CD4-positive, alpha-beta memory T cell (primary cell): ENCODE results near the gene ZNF317. TPM values are rescaled to one million over a fixed set of nuclear protein-coding genes. Genes with fewer than 3 reads are reported as not detected.

Experiments
- CTCF ChIA-PET: fragments of 350-600 bp; sonication (Branson Sonifier 250); formaldehyde crosslinking; loops from one replicate; lab custom pipeline; 2021; ENCODE audit warnings: inconsistent platforms; ENCODE audit not compliant: partially characterized antibody; lab: Charles Lee
- POLR2A ChIA-PET: fragments of 350-600 bp; sonication (Branson Sonifier 250); formaldehyde crosslinking; loops from one replicate; lab custom pipeline; 2021; ENCODE audit not compliant: partially characterized antibody; lab: Charles Lee
- DNase-seq, 5 donors: peaks; one replicate each; pipeline versions ENCODE4 v3.0.0 to v3.0.0-alpha.2; 2020 to 2022; ENCODE audit warnings: mixed read lengths in 1 of 5
- H3K27ac ChIP-seq: one replicate; pipeline ENCODE4 v1.7.0; 2013; ENCODE audit warnings: low read depth, low read length
- H3K27me3 ChIP-seq: 2 replicates; pipeline ENCODE4 v1.7.0; 2013; ENCODE audit warnings: mild to moderate bottlenecking, low read length, moderate library complexity; ENCODE audit not compliant: insufficient read depth
- H3K36me3 ChIP-seq: 2 replicates; pipeline ENCODE4 v1.7.0; 2013; ENCODE audit warnings: mild to moderate bottlenecking, low read length, moderate library complexity; ENCODE audit not compliant: insufficient read depth
- H3K4me1 ChIP-seq: 2 replicates; pipeline ENCODE4 v1.7.0; 2013; ENCODE audit warnings: mild to moderate bottlenecking, low read length, moderate library complexity; ENCODE audit not compliant: insufficient read depth
- H3K4me3 ChIP-seq, 2 donors: one replicate each; pipeline ENCODE4 v1.7.0; 2013; ENCODE audit warnings: low read length in 2 of 2, mild to moderate bottlenecking in 1 of 2
- H3K9me3 ChIP-seq, 2 donors: one replicate each; pipeline ENCODE4 v1.7.0; 2013; ENCODE audit warnings: low read length in 2 of 2, control low read depth in 1 of 2; ENCODE audit not compliant: control insufficient read depth in 1 of 2
- H3K27ac Mint-ChIP-seq, 7 donors: one replicate each; pipeline ENCODE4 v1.8.0; 2020 to 2021; ENCODE audit warnings: mixed read lengths in 7 of 7, mild to moderate bottlenecking in 6 of 7, inconsistent platforms in 3 of 7, moderate library complexity in 3 of 7
- H3K27me3 Mint-ChIP-seq, 2 donors: one replicate each; pipeline ENCODE4 v1.8.0; 2020 to 2021; ENCODE audit warnings: mixed read lengths in 2 of 2
- H3K36me3 Mint-ChIP-seq, 2 donors: one replicate each; pipeline ENCODE4 v1.8.0; 2020 to 2021; ENCODE audit warnings: mixed read lengths in 2 of 2, inconsistent platforms in 1 of 2, mild to moderate bottlenecking in 1 of 2
- H3K4me1 Mint-ChIP-seq, 4 donors: one replicate each; pipeline ENCODE4 v1.8.0; 2020 to 2021; ENCODE audit warnings: mixed read lengths in 4 of 4, mild to moderate bottlenecking in 1 of 4
- H3K4me3 Mint-ChIP-seq, 8 donors: one replicate each; pipeline ENCODE4 v1.8.0; 2020 to 2021; ENCODE audit warnings: mixed read lengths in 8 of 8, mild to moderate bottlenecking in 7 of 8, moderate library complexity in 6 of 8, inconsistent platforms in 3 of 8
- H3K9me3 Mint-ChIP-seq, 8 donors: one replicate each; pipeline ENCODE4 v1.8.0; 2020 to 2021; ENCODE audit warnings: mixed read lengths in 8 of 8, mild to moderate bottlenecking in 5 of 8, inconsistent platforms in 3 of 8, moderate library complexity in 1 of 8
- intact Hi-C: fragments of 100-400 bp; cut with micrococcal nuclease; formaldehyde crosslinking; loops from one replicate; pipeline ENCODE4 v1.15.1; 2023
- polyA plus RNA-seq, 2 donors: library from polyadenylated mRNA; unstranded; fragments of 300-500 nt; fragmentation: Illumina TruSeq; gene quantifications; one replicate each; pipeline ENCODE4 v1.2.3, GENCODE V29; 2021
- total RNA-seq, 2 experiments: library from RNA; stranded (reverse); gene quantifications; one replicate each; pipeline ENCODE4 v1.2.3, GENCODE V29; 2021

Gene ZNF317
- total and polyA plus RNA-seq, 4 experiments from 2014 or later = 25.1 to 52.4 (median 50.8) TPM

GRCh38 chr19:9130965-9131364, 9.2 kb upstream of the ZNF317 start:
- ChIA-PET POLR2A (no interaction called here), CTCF (no interaction called here)
- H3K27ac Mint-ChIP-seq = no peak overlapping the region
- H3K27me3 Mint-ChIP-seq = peaks cover 13 to 18% of the 10 kb centered on the region in 2 donors
- Histone ChIP-seq H3K4me3 (no peak overlapping the region), H3K36me3 (no peaks in the 10 kb centered on the region), H3K9me3 (no peaks in the 10 kb centered on the region), H3K4me1 (no peaks in the 10 kb centered on the region), H3K27ac (no peak overlapping the region), H3K27me3 (no peaks in the 10 kb centered on the region)
- intact Hi-C loops = no loop called here
- no peak for DNase-seq
- H3K4me1 Mint-ChIP-seq = peaks cover 0 to 8% (median 5%) of the 10 kb centered on the region in 4 donors
- H3K36me3 Mint-ChIP-seq = no peaks in the 10 kb centered on the region
- H3K9me3 Mint-ChIP-seq = peaks cover 0 to 1% (median 0%) of the 10 kb centered on the region in 8 donors
- H3K4me3 Mint-ChIP-seq = no peak overlapping the region

GRCh38 chr19:9132422-9132821, 7.8 kb upstream of the ZNF317 start:
- POLR2A ChIA-PET = no interaction called here
- no peak for DNase-seq
- Histone ChIP-seq H3K27ac (no peak overlapping the region), H3K4me1 (no peaks in the 10 kb centered on the region), H3K36me3 (no peaks in the 10 kb centered on the region), H3K27me3 (no peaks in the 10 kb centered on the region), H3K4me3 (no peak overlapping the region), H3K9me3 (no peaks in the 10 kb centered on the region)
- Mint-ChIP-seq H3K9me3 (peaks cover 0 to 1% (median 0%) of the 10 kb centered on the region in 8 donors), H3K4me1 (peaks cover 3 to 12% (median 7%) of the 10 kb centered on the region in 4 donors), H3K36me3 (no peaks in the 10 kb centered on the region), H3K4me3 (no peak overlapping the region), H3K27ac (no peak overlapping the region), H3K27me3 (peaks cover 6% of the 10 kb centered on the region in 2 donors)
- intact Hi-C loops = no loop called here
- CTCF ChIA-PET = no interaction called here

DNA sequence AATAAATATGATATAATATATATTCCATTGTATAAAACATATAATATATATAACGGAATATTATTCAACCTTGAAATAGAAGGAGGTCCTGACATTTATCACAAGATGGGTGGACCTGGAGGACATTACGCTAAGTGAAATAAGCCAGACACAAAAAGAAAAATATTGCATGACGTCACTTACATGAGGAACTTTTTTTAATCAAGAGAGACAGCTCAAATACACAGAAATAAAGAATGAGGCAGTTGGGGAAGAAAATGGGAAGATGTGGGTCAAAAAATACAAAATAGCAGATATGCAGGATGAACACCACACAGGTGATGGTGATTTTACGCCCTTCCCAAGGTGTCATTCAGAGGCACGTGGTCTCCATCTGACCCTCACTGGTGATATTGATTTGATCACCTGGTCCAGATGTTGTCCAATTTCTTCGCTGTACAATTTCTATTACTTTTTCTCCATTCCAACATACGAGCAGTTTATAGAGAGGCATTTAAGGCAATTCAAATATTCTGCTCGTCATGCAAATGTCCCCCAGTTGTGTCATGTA, 513 bp upstream of the ZNF317 start:
- peaks cover 27 to 44% (median 35%) of the 10 kb centered on the region in 4 donors for H3K4me1 Mint-ChIP-seq
- H3K4me3 Mint-ChIP-seq = peak overlapping the region; percentile 95 to 99 (median 98)
- Histone ChIP-seq H3K36me3 (no peaks in the 10 kb centered on the region), H3K27me3 (no peaks in the 10 kb centered on the region), H3K4me1 (peaks cover 25% of the 10 kb centered on the region), H3K27ac (peak overlapping the region; percentile 96), H3K9me3 (peaks cover 0 to 2% of the 10 kb centered on the region in 2 donors), H3K4me3 (peak overlapping the region; percentile 82 to 88)
- ChIA-PET POLR2A (no interaction called here), CTCF (no interaction called here)
- H3K9me3 Mint-ChIP-seq = peaks cover 0 to 5% (median 3%) of the 10 kb centered on the region in 8 donors
- H3K27me3 Mint-ChIP-seq = peaks cover 2% of the 10 kb centered on the region in 2 donors
- DNase-seq = no peak
- intact Hi-C loops = loop anchor here (1.0 kb wide), 3 partner anchors 296 to 482 kb away; partner anchors contain the start of genes ZNF121, ZNF266 and ZNF561
- peak overlapping the region; percentile 95 to 99 (median 98) for H3K27ac Mint-ChIP-seq
- H3K36me3 Mint-ChIP-seq = peaks cover 12 to 26% of the 10 kb centered on the region in 2 donors

GRCh38 chr19:9144920-9145319, 4.7 kb downstream of the ZNF317 start:
- Histone ChIP-seq H3K27me3 (no peaks in the 10 kb centered on the region), H3K9me3 (peaks cover 0 to 8% of the 10 kb centered on the region in 2 donors), H3K36me3 (peaks cover 4% of the 10 kb centered on the region), H3K4me1 (peaks cover 30% of the 10 kb centered on the region), H3K27ac (no peak overlapping the region), H3K4me3 (no peak overlapping the region)
- ChIA-PET CTCF (no interaction called here), POLR2A (no interaction called here)
- no peaks in the 10 kb centered on the region for H3K27me3 Mint-ChIP-seq
- H3K36me3 Mint-ChIP-seq = peaks cover 54 to 62% of the 10 kb centered on the region in 2 donors
- peak overlapping the region in 1 of 7 donors; percentile 47 for H3K27ac Mint-ChIP-seq
- no peak for DNase-seq
- H3K4me3 Mint-ChIP-seq = peak overlapping the region in 2 of 8 donors; percentile 15 to 65
- peaks cover 44 to 79% (median 59%) of the 10 kb centered on the region in 4 donors for H3K4me1 Mint-ChIP-seq
- H3K9me3 Mint-ChIP-seq = peaks cover 0 to 19% (median 15%) of the 10 kb centered on the region in 8 donors
- intact Hi-C loops = no loop called here

DNA sequence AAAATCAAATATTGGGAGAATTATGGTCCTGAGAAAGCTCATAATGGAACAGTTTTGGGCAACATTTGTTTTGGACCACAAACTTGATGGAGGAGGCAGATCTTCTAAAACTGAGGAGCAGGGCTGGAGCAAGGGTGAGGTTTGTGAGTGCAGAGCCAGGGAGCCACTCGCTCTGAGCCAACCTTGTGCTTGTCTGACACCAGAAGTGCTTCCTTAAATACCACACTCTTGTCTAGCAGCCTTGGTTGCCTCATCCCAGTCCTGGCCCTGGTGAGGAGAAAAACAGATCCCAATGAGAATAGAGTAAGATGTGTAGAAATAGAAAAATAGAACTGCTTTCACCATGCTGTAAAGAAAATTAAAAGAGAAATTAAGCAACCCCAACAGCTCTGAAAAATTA, 6.7 kb downstream of the ZNF317 start:
- Mint-ChIP-seq H3K4me3 (no peak overlapping the region), H3K4me1 (peaks cover 44 to 79% (median 64%) of the 10 kb centered on the region in 4 donors), H3K27ac (no peak overlapping the region), H3K9me3 (peaks cover 0 to 32% (median 17%) of the 10 kb centered on the region in 8 donors), H3K27me3 (no peaks in the 10 kb centered on the region), H3K36me3 (peaks cover 66 to 72% of the 10 kb centered on the region in 2 donors)
- no peak overlapping the region for H3K27ac ChIP-seq
- peaks cover 4% of the 10 kb centered on the region for H3K36me3 ChIP-seq
- DNase-seq = no peak
- H3K4me1 ChIP-seq = peaks cover 27% of the 10 kb centered on the region
- intact Hi-C loops = no loop called here
- no peak overlapping the region for H3K4me3 ChIP-seq
- ChIA-PET CTCF (no interaction called here), POLR2A (no interaction called here)
- H3K27me3 ChIP-seq = no peaks in the 10 kb centered on the region
- H3K9me3 ChIP-seq = peaks cover 0 to 8% of the 10 kb centered on the region in 2 donors

DNA sequence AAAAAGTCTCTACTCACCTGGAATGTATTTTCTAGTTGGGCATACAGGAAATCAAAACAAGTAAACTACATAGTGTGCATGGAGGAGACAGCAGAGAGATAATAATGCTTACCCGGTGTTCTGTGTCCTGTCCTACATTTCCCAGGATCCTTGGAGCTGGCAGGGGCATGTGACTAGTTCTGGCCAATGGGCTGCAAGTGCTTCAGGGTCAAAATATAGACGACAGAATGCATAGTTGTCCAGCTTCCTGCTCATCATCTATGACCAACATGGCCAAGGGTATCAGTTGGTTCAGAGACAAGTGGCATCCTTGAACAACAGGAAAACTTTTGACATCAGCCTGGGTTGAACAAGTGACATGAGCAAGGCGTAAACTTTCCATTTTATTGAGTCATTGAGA, 8.5 kb downstream of the ZNF317 start:
- peaks cover 0 to 32% (median 18%) of the 10 kb centered on the region in 8 donors for H3K9me3 Mint-ChIP-seq
- no peaks in the 10 kb centered on the region for H3K27me3 ChIP-seq
- peak overlapping the region in 1 of 8 donors; percentile 31 for H3K4me3 Mint-ChIP-seq
- peaks cover 73 to 79% of the 10 kb centered on the region in 2 donors for H3K36me3 Mint-ChIP-seq
- ChIA-PET CTCF (no interaction called here), POLR2A (no interaction called here)
- peaks cover 17% of the 10 kb centered on the region for H3K4me1 ChIP-seq
- H3K27me3 Mint-ChIP-seq = no peaks in the 10 kb centered on the region
- H3K27ac Mint-ChIP-seq = no peak overlapping the region
- no peak overlapping the region for H3K27ac ChIP-seq
- H3K4me1 Mint-ChIP-seq = peaks cover 36 to 80% (median 64%) of the 10 kb centered on the region in 4 donors
- peaks cover 7% of the 10 kb centered on the region for H3K36me3 ChIP-seq
- no peak overlapping the region for H3K4me3 ChIP-seq
- intact Hi-C loops = no loop called here
- no peak for DNase-seq
- H3K9me3 ChIP-seq = peaks cover 0 to 8% of the 10 kb centered on the region in 2 donors

DNA sequence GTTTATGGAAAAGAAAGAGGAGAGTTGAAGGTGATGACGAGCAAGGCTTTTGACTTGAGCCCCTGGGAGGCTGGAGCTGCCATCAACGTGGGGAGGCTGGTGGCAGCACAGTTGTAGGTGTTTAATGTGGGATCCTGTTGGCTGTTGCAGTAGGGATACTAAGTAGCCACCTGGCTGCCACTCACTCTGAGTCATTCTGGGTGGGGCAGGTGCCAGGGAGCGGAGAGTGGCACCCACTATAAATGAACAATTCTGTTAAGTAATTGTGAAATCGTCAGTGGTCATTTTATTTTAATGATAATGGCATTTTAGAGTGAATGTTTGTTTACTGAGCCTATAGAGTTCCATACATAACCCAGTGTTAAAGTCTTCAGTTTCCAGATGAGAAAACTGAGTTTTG, 9.8 kb downstream of the ZNF317 start:
- H3K36me3 Mint-ChIP-seq = peaks cover 72 to 77% of the 10 kb centered on the region in 2 donors
- no peaks in the 10 kb centered on the region for H3K27me3 Mint-ChIP-seq
- H3K9me3 ChIP-seq = peaks cover 0 to 3% of the 10 kb centered on the region in 2 donors
- H3K27ac ChIP-seq = no peak overlapping the region
- DNase-seq = no peak
- peaks cover 17% of the 10 kb centered on the region for H3K4me1 ChIP-seq
- peak overlapping the region in 2 of 7 donors; percentile 36 to 54 for H3K27ac Mint-ChIP-seq
- POLR2A ChIA-PET = no interaction called here
- H3K9me3 Mint-ChIP-seq = peaks cover 0 to 24% (median 12%) of the 10 kb centered on the region in 8 donors
- H3K4me3 ChIP-seq = no peak overlapping the region
- H3K27me3 ChIP-seq = no peaks in the 10 kb centered on the region
- peaks cover 39 to 78% (median 66%) of the 10 kb centered on the region in 4 donors for H3K4me1 Mint-ChIP-seq
- peaks cover 7% of the 10 kb centered on the region for H3K36me3 ChIP-seq
- CTCF ChIA-PET = no interaction called here
- peak overlapping the region in 2 of 8 donors; percentile 55 to 68 for H3K4me3 Mint-ChIP-seq
- intact Hi-C loops = no loop called here
